Endometrium (tissue), 2 donors: Measurements from ENCODE around the gene MCM3.

ENCODE experiments used
- FAIRE-seq: peaks from 2 replicates; lab custom pipeline; 2012; peaks lifted over from hg19 to GRCh38; lab: Jason Lieb, UNC
- donor health status: control.
- donor health status: control.

Gene MCM3

GRCh38 chr6:52249078-52249477, 35.5 kb downstream of the MCM3 start:
- FAIRE-seq: no peak

GRCh38 chr6:52245425-52245824, 39.1 kb downstream of the MCM3 start:
- no peak for FAIRE-seq

GRCh38 chr6:52244400-52244799, 40.1 kb downstream of the MCM3 start, which contains the start of gene IL17F:
TSS of gene IL17F (minus strand) at chr6:52244500. CDS start at chr6:52244429, 71 bp downstream.
- FAIRE-seq: no peak

- FAIRE-seq: no peak
These were observed 41.2 kb downstream of the MCM3 start for GRCh38 chr6:52243282-52243893.

- no peak for FAIRE-seq
These were observed 42.7 kb downstream of the MCM3 start for GRCh38 chr6:52241819-52242218.

GRCh38 chr6:52233975-52234823, 50.3 kb downstream of the MCM3 start:
- no peak for FAIRE-seq

GRCh38 chr6:52233005-52233404, 51.5 kb downstream of the MCM3 start:
- no peak for FAIRE-seq

- no peak for FAIRE-seq
These were observed 53.0 kb downstream of the MCM3 start for GRCh38 chr6:52231406-52232127.

- no peak for FAIRE-seq
These were observed 53.9 kb downstream of the MCM3 start for GRCh38 chr6:52230685-52231084.

- FAIRE-seq: no peak
These were observed 57.0 kb downstream of the MCM3 start for GRCh38 chr6:52227495-52227894.

- FAIRE-seq: no peak
These were observed 63.2 kb downstream of the MCM3 start for GRCh38 chr6:52221302-52221701.

- FAIRE-seq: no peak
These were observed 66.8 kb downstream of the MCM3 start for GRCh38 chr6:52217761-52218160.

GRCh38 chr6:52216932-52217575, 67.5 kb downstream of the MCM3 start:
- FAIRE-seq: no peak

- no peak for FAIRE-seq
These were observed 68.8 kb downstream of the MCM3 start for GRCh38 chr6:52215787-52216186.
